IMR-90 (cell line): Measurements from ENCODE around the gene FYCO1. TPM values are rescaled to one million over a fixed set of nuclear protein-coding genes. Genes with fewer than 3 reads are reported as not detected.

Experiments
- ATAC-seq: fragments of 200-7000 bp; cut with Tn5 transposase; 2 replicates; pipeline ENCODE4 v1.9.1; 2020; ENCODE audit warnings: low read depth, mild to moderate bottlenecking, moderate library complexity
- BruUV-seq: library from RNA; stranded (reverse); fragments of 400-500 nt; replicated peaks from 2 replicates; lab custom pipeline; 2021; lab: Mats Ljungman, UMichigan
- CTCF ChIA-PET: fragments of 300-600 bp; formaldehyde crosslinking; extraction: SDS; loops from one replicate; lab custom pipeline; 2021; ENCODE audit warnings: antibody characterized with exemption; lab: Yijun Ruan, JAX
- POLR2A ChIA-PET: fragments of 300-600 bp; sonication (Branson Sonifier 250); formaldehyde crosslinking; loops from one replicate; lab custom pipeline; 2022; ENCODE audit warnings: antibody characterized with exemption; ENCODE audit not compliant: unreplicated experiment; lab: Charles Lee
- DNase-seq: peaks from one replicate; pipeline ENCODE4 v3.0.0; 2013
- H2AFZ ChIP-seq: replicated peaks from 2 replicates; pipeline ENCODE3; 2013; ENCODE audit warnings: low read length, mild to moderate bottlenecking; ENCODE audit not compliant: poor library complexity
- H2AK5ac ChIP-seq: 2 replicates; pipeline ENCODE4 v1.6.1; 2013; ENCODE audit warnings: low read depth, low read length, inconsistent platforms
- H2AK9ac ChIP-seq: replicated peaks from 2 replicates; pipeline ENCODE3; 2013; ENCODE audit warnings: mild to moderate bottlenecking, low read depth, low read length, moderate library complexity; ENCODE audit not compliant: poor library complexity
- H2BK120ac ChIP-seq: 2 replicates; pipeline ENCODE4 v1.6.1; 2013; ENCODE audit warnings: low read depth, low read length, inconsistent platforms
- H2BK15ac ChIP-seq: 3 replicates; pipeline ENCODE4 v1.6.1; 2013; ENCODE audit warnings: low read depth, low read length, inconsistent platforms
- H2BK20ac ChIP-seq: 2 replicates; pipeline ENCODE4 v1.6.1; 2013; ENCODE audit warnings: low read depth, mild to moderate bottlenecking, inconsistent platforms, low read length, moderate library complexity
- H2BK5ac ChIP-seq: 2 replicates; pipeline ENCODE4 v1.6.1; 2013; ENCODE audit warnings: mild to moderate bottlenecking, low read depth, low read length, inconsistent platforms; ENCODE audit not compliant: poor library complexity, severe bottlenecking
- H3K14ac ChIP-seq: replicated peaks from 2 replicates; pipeline ENCODE4 v1.6.1; 2013; ENCODE audit warnings: low read depth, low read length, inconsistent platforms
- H3K18ac ChIP-seq: 2 replicates; pipeline ENCODE4 v1.6.1; 2013; ENCODE audit warnings: low read depth, low read length, control low read depth
- H3K23ac ChIP-seq: 2 replicates; pipeline ENCODE4 v1.6.1; 2013; ENCODE audit warnings: low read depth, low read length, inconsistent platforms
- H3K27ac ChIP-seq: 2 replicates; pipeline ENCODE4 v1.5.1; 2013; ENCODE audit warnings: mild to moderate bottlenecking, control low read depth, low read length; ENCODE audit not compliant: insufficient read depth
- H3K27me3 ChIP-seq: 2 replicates; pipeline ENCODE4 v1.6.1; 2013; ENCODE audit warnings: low read length; ENCODE audit not compliant: control insufficient read depth, insufficient read depth
- H3K36me3 ChIP-seq: 2 replicates; pipeline ENCODE4 v1.6.1; 2013; ENCODE audit warnings: low read length, mixed read lengths; ENCODE audit not compliant: control insufficient read depth, insufficient read depth
- H3K4ac ChIP-seq: 2 replicates; pipeline ENCODE4 v1.6.1; 2013; ENCODE audit warnings: low read depth, low read length, inconsistent platforms
- H3K4me1 ChIP-seq: 2 replicates; pipeline ENCODE4 v1.6.1; 2013; ENCODE audit warnings: low read length, mixed read lengths; ENCODE audit not compliant: control insufficient read depth, insufficient read depth
- H3K4me2 ChIP-seq: 2 replicates; pipeline ENCODE4 v1.6.1; 2013; ENCODE audit warnings: low read depth, mild to moderate bottlenecking, control low read depth, low read length, moderate library complexity
- H3K4me3 ChIP-seq: 2 replicates; pipeline ENCODE4 v1.5.1; 2013; ENCODE audit warnings: low read depth, mild to moderate bottlenecking, control low read depth, low read length, moderate library complexity; ENCODE audit not compliant: insufficient read depth
- H3K56ac ChIP-seq: 2 replicates; pipeline ENCODE4 v1.6.1; 2013; ENCODE audit warnings: low read length, inconsistent platforms; ENCODE audit not compliant: insufficient read depth; ENCODE audit errors: extremely low read depth
- H3K79me1 ChIP-seq, 2 experiments: 2 replicates each; pipeline ENCODE4 v1.6.1; 2013; ENCODE audit warnings: low read length in 2 of 2, inconsistent platforms in 1 of 2, low read depth in 1 of 2
- H3K9ac ChIP-seq: 2 replicates; pipeline ENCODE4 v1.6.1; 2013; ENCODE audit warnings: low read depth, low read length, control low read depth
- H3K9me1 ChIP-seq: 2 replicates; pipeline ENCODE4 v1.6.1; 2013; ENCODE audit warnings: low read length, inconsistent platforms; ENCODE audit not compliant: insufficient read depth
- H3K9me3 ChIP-seq: 2 replicates; pipeline ENCODE4 v1.6.1; 2013; ENCODE audit warnings: low read length; ENCODE audit not compliant: control insufficient read depth, insufficient read depth
- H4K20me1 ChIP-seq: 2 replicates; pipeline ENCODE4 v1.6.1; 2013; ENCODE audit warnings: low read length, inconsistent platforms; ENCODE audit not compliant: insufficient read depth
- H4K5ac ChIP-seq: 2 replicates; pipeline ENCODE4 v1.6.1; 2013; ENCODE audit warnings: mild to moderate bottlenecking, low read depth, low read length, control low read depth
- H4K8ac ChIP-seq, 2 experiments: 2 replicates each; pipeline ENCODE4 v1.6.1; 2013; ENCODE audit warnings: low read depth in 2 of 2, low read length in 2 of 2, control low read depth in 1 of 2, inconsistent platforms in 1 of 2
- H4K91ac ChIP-seq: 2 replicates; pipeline ENCODE4 v1.6.1; 2013; ENCODE audit warnings: low read depth, low read length, inconsistent platforms; ENCODE audit not compliant: insufficient read depth
- BHLHE40 ChIP-seq: fragments of 150-350 bp; IDR thresholded peaks from 2 replicates; pipeline ENCODE4 v1.6.1; 2016; ENCODE audit warnings: mild to moderate bottlenecking, low read depth, low read length
- CEBPB ChIP-seq: IDR thresholded peaks from 2 replicates; pipeline ENCODE4 v1.6.1; 2012; ENCODE audit warnings: low read depth, low read length, improper control_type of control experiment
- CHD1 ChIP-seq: IDR thresholded peaks from 2 replicates; pipeline ENCODE4 v1.6.1; 2012; ENCODE audit warnings: low read depth, low read length, improper control_type of control experiment
- FOS ChIP-seq: fragments of 150-350 bp; IDR thresholded peaks from 2 replicates; pipeline ENCODE4 v1.6.1; 2016; ENCODE audit warnings: low read depth, low read length
- MAFK ChIP-seq: IDR thresholded peaks from 2 replicates; pipeline ENCODE4 v1.6.1; 2012; ENCODE audit warnings: low read depth, low read length, improper control_type of control experiment
- MAZ ChIP-seq: IDR thresholded peaks from 2 replicates; pipeline ENCODE4 v1.6.1; 2012; ENCODE audit warnings: low read depth, mild to moderate bottlenecking, low read length, improper control_type of control experiment, moderate library complexity, borderline replicate concordance
- MXI1 ChIP-seq: IDR thresholded peaks from 2 replicates; pipeline ENCODE4 v1.6.1; 2012; ENCODE audit warnings: low read depth, mild to moderate bottlenecking, low read length, moderate library complexity, borderline replicate concordance
- NFE2L2 ChIP-seq: fragments of 150-350 bp; IDR thresholded peaks from 2 replicates; pipeline ENCODE4 v1.6.1; 2016; ENCODE audit warnings: low read depth, mild to moderate bottlenecking, low read length
- RAD21 ChIP-seq: IDR thresholded peaks from 2 replicates; pipeline ENCODE4 v1.6.1; 2012; ENCODE audit warnings: low read length, improper control_type of control experiment
- RFX5 ChIP-seq: IDR thresholded peaks from 2 replicates; pipeline ENCODE4 v1.8.0; 2012; ENCODE audit warnings: low read depth, mild to moderate bottlenecking, low read length, moderate library complexity
- WGBS, 2 experiments: methylation state at CpG; one replicate each; pipeline versions ENCODE4 v1.1.5 to v1.1.7; 2013; ENCODE audit warnings: missing lambda C conversion rate in 2 of 2; ENCODE audit not compliant: insufficient read length in 1 of 2; ENCODE audit errors: extremely low coverage in 2 of 2; 5-methylcytosine and 5-hydroxymethylcytosine counted together
- dilution Hi-C: fragments of 300-500 bp; cut with HindIII; formaldehyde crosslinking; loops from one replicate; pipeline ENCODE4 v1.14.3; 2018; ENCODE audit warnings: low sequenced_read_pairs; ENCODE audit not compliant: unreplicated experiment
- in situ Hi-C: fragments of 300-500 bp; cut with MboI; formaldehyde crosslinking; loops from 3 replicates; pipeline ENCODE4 v1.14.3; 2019; ENCODE audit warnings: low sequenced_read_pairs, inconsistent platforms, mixed read lengths
- intact Hi-C: fragments of 100-400 bp; cut with micrococcal nuclease; formaldehyde crosslinking; loops from 2 replicates; pipeline ENCODE4 v1.10.0; 2022
- polyA plus RNA-seq, 3 experiments: library from polyadenylated mRNA; depleted of rRNA; stranded (reverse); fragments of >200 nt; gene quantifications; 2 replicates each; pipeline ENCODE4 v1.2.3, GENCODE V29; 2012; ENCODE audit warnings: low replicate concordance in 1 of 3
- total RNA-seq: library from RNA; depleted of rRNA; stranded (reverse); fragments of >200 nt; gene quantifications from 2 replicates; pipeline ENCODE4 v1.2.3, GENCODE V29; 2012

FYCO1 gene
- total and polyA plus RNA-seq, 2 of the 4 experiments (the other 2 are of a cell fraction): 13.7 to 20.1 TPM

GRCh38 chr3:46012246-46012645 lies 16.6 kb upstream of the FYCO1 start:
- ChIA-PET POLR2A (no interaction called here), CTCF (no interaction called here)
- Histone ChIP-seq H2BK20ac (no peak overlapping the region), H2AK9ac (no peak overlapping the region), H4K91ac (no peak overlapping the region), H2BK15ac (no peak overlapping the region), H2BK120ac (no peak overlapping the region), H4K8ac (no peak overlapping the region), H3K4ac (no peak overlapping the region), H4K5ac (no peak overlapping the region), H3K9me1 (no peaks in the 10 kb centered on the region), H3K9me3 (no peaks in the 10 kb centered on the region), H3K56ac (no peak overlapping the region), H3K18ac (no peak overlapping the region), H3K27me3 (peaks cover 18% of the 10 kb centered on the region), H2AK5ac (no peak overlapping the region), H3K4me3 (no peak overlapping the region), H3K9ac (no peak overlapping the region), H3K4me2 (no peak overlapping the region), H3K14ac (no peak overlapping the region), H3K27ac (no peak overlapping the region), H2BK5ac (no peak overlapping the region), H3K36me3 (no peaks in the 10 kb centered on the region), H3K4me1 (peaks cover 1% of the 10 kb centered on the region; the same call in 1 of the 2 replicates), H3K23ac (no peak overlapping the region), H4K20me1 (no peaks in the 10 kb centered on the region), H3K79me1 (no peaks in the 10 kb centered on the region), H2AFZ (peak overlapping the region; percentile 16)
- intact Hi-C loops: no loop called here
- no TSS peak for BruUV-seq
- DNase-seq: no peak
- TF ChIP-seq CHD1: no peak
- no peak for TF ChIP-seq RAD21
- no peak for TF ChIP-seq MAFK
- no peak for TF ChIP-seq NFE2L2
- no peak for TF ChIP-seq FOS
- no peak for TF ChIP-seq RFX5
- no peak for TF ChIP-seq MXI1
- TF ChIP-seq MAZ: no peak
- no peak for TF ChIP-seq CEBPB
- TF ChIP-seq BHLHE40: no peak
- in situ Hi-C loops: no loop called here
- no peak for ATAC-seq
- dilution Hi-C loops: no loop called here
- WGBS, 2 experiments: 84% methylated on average over 3 of the region's 4 CpGs; no CpG with 5 or more reads in 1 of the 2 experiments
